WTC11 (cell line): ENCODE measurements around the gene OR2F2. TPM values are rescaled to one million over a fixed set of nuclear protein-coding genes. Genes with fewer than 3 reads are reported as not detected.

Experiments
- ATAC-seq: fragments of 200-7000 bp; cut with Tn5 transposase; 2 replicates; pipeline ENCODE4 v1.10.0; 2021; ENCODE audit warnings: mild to moderate bottlenecking, moderate library complexity
- CTCF ChIA-PET: fragments of 300-600 bp; sonication (Branson Sonifier 250); formaldehyde crosslinking; loops from one replicate; lab custom pipeline; 2021; ENCODE audit warnings: antibody characterized with exemption; lab: Charles Lee
- POLR2A ChIA-PET: fragments of 350-600 bp; sonication (Branson Sonifier 250); formaldehyde crosslinking; loops from one replicate; lab custom pipeline; 2021; ENCODE audit warnings: antibody characterized with exemption; lab: Charles Lee
- DNase-seq: peaks from one replicate; pipeline ENCODE4 v3.0.0; 2021; ENCODE audit warnings: low spot score
- H3K27ac Mint-ChIP-seq: 2 replicates; pipeline ENCODE4 v1.8.0; 2021; ENCODE audit warnings: mixed read lengths
- H3K27me3 Mint-ChIP-seq: 2 replicates; pipeline ENCODE4 v1.8.0; 2021; ENCODE audit warnings: low read depth, mild to moderate bottlenecking, moderate library complexity, mixed read lengths
- H3K36me3 Mint-ChIP-seq: 2 replicates; pipeline ENCODE4 v1.8.0; 2021; ENCODE audit warnings: mixed read lengths
- H3K4me1 Mint-ChIP-seq: 2 replicates; pipeline ENCODE4 v1.8.0; 2022; ENCODE audit warnings: mixed read lengths
- H3K4me3 Mint-ChIP-seq: 2 replicates; pipeline ENCODE4 v1.8.0; 2021; ENCODE audit warnings: mild to moderate bottlenecking, moderate library complexity, mixed read lengths
- H3K9me3 Mint-ChIP-seq: 2 replicates; pipeline ENCODE4 v1.8.0; 2021; ENCODE audit warnings: mixed read lengths
- ELF4 ChIP-seq: sonication (generic); formaldehyde crosslinking; IDR thresholded peaks from 2 replicates; pipeline ENCODE4 v1.8.1; 2022; ENCODE audit warnings: low read depth, mild to moderate bottlenecking, moderate library complexity, missing genetic modification reagents
- GRHL2 ChIP-seq: fragments of 250-450 bp; sonication (Bioruptor Pico); IDR thresholded peaks from 2 replicates; pipeline ENCODE4 v1.8.0; 2022; ENCODE audit warnings: mild to moderate bottlenecking, moderate library complexity; ENCODE audit not compliant: insufficient replicate concordance, severe bottlenecking
- HMGA2 ChIP-seq: fragments of 250-450 bp; sonication (Bioruptor Pico); IDR thresholded peaks from 2 replicates; pipeline ENCODE4 v1.4.0; 2021; ENCODE audit warnings: mild to moderate bottlenecking, moderate library complexity
- KAT7 ChIP-seq: sonication (generic); formaldehyde crosslinking; IDR thresholded peaks from 2 replicates; pipeline ENCODE4 v1.8.1; 2023; ENCODE audit warnings: missing genetic modification reagents, mild to moderate bottlenecking, borderline replicate concordance
- NFE2L1 ChIP-seq: sonication (generic); formaldehyde crosslinking; IDR thresholded peaks from 2 replicates; pipeline ENCODE4 v1.8.1; 2023; ENCODE audit warnings: missing genetic modification reagents
- PRRX2 ChIP-seq: fragments of 250-450 bp; sonication (Bioruptor Pico); IDR thresholded peaks from 2 replicates; pipeline ENCODE4 v1.8.0; 2021; ENCODE audit warnings: mild to moderate bottlenecking
- ZNF425 ChIP-seq: fragments of 250-450 bp; sonication (Bioruptor Pico); conservative IDR thresholded peaks from 2 replicates; pipeline ENCODE4 v1.9.0; 2021; ENCODE audit warnings: mild to moderate bottlenecking
- total RNA-seq: library from RNA; stranded (reverse); gene quantifications from 3 replicates; pipeline ENCODE4 v1.2.3, GENCODE V29; 2021
- TF ChIP-seq, protein P1 (sequence below): sonication (generic); formaldehyde crosslinking; IDR thresholded peaks from 2 replicates; pipeline ENCODE4 v1.8.0; 2022; ENCODE audit warnings: missing genetic modification reagents

Gene OR2F2
- total RNA-seq, 1 experiment from 2014 or later: not detected

DNA sequence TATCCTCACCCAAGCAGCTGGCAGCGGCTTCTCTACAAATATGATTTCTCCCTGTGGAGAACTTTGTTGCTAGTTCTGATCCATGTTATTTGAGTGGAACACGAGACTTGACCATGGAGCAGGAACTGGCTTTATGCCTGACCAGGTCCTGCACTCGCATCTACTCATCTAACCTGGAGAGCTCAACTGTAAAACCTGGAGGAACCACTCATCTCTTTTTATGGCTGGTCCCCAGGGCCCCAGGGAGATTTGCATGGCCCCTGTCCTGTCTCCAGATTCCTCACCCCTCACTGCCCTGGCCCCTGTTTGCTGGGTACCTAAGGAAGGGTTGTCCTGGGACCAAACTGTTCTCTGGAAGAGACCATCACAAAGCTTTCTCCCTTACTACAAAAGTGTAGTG, 49.1 kb upstream of the OR2F2 start:
- POLR2A ChIA-PET: interaction anchor here (4.8 kb wide), 1 partner anchor 15 kb away, joined by 46 read pairs; the partner anchor contains the start of gene TCAF1
- CTCF ChIA-PET: interaction anchor here (1.2 kb wide), 1 partner anchor 242 kb away, joined by 4 read pairs; no protein-coding TSS in a partner anchor

GRCh38 chr7:143886826-143887477, 48.1 kb upstream of the OR2F2 start:
- TF ChIP-seq ZNF425 (CRISPR knock-in tag) (no peak), GRHL2 (no peak), NFE2L1 (no peak), ELF4 (CRISPR knock-in tag) (no peak), HMGA2 (no peak), PRRX2 (CRISPR knock-in tag) (no peak)
- TF ChIP-seq, protein P1, sequence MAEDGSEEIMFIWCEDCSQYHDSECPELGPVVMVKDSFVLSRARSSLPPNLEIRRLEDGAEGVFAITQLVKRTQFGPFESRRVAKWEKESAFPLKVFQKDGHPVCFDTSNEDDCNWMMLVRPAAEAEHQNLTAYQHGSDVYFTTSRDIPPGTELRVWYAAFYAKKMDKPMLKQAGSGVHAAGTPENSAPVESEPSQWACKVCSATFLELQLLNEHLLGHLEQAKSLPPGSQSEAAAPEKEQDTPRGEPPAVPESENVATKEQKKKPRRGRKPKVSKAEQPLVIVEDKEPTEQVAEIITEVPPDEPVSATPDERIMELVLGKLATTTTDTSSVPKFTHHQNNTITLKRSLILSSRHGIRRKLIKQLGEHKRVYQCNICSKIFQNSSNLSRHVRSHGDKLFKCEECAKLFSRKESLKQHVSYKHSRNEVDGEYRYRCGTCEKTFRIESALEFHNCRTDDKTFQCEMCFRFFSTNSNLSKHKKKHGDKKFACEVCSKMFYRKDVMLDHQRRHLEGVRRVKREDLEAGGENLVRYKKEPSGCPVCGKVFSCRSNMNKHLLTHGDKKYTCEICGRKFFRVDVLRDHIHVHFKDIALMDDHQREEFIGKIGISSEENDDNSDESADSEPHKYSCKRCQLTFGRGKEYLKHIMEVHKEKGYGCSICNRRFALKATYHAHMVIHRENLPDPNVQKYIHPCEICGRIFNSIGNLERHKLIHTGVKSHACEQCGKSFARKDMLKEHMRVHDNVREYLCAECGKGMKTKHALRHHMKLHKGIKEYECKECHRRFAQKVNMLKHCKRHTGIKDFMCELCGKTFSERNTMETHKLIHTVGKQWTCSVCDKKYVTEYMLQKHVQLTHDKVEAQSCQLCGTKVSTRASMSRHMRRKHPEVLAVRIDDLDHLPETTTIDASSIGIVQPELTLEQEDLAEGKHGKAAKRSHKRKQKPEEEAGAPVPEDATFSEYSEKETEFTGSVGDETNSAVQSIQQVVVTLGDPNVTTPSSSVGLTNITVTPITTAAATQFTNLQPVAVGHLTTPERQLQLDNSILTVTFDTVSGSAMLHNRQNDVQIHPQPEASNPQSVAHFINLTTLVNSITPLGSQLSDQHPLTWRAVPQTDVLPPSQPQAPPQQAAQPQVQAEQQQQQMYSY (CRISPR knock-in tag): no peak
- ATAC-seq (no peak), DNase-seq (no peak)
- peaks cover 13% of the 10 kb centered on the region for H3K27me3 Mint-ChIP-seq
- POLR2A ChIA-PET: interaction anchor here (4.8 kb wide), 1 partner anchor 14 kb away, joined by 46 read pairs; the partner anchor contains the start of gene TCAF1
- H3K9me3 Mint-ChIP-seq: peaks cover 14% of the 10 kb centered on the region
- CTCF ChIA-PET: interaction anchor here (0.7 to 1.3 kb wide), 3 partner anchors 9 to 241 kb away, joined by 4 to 11 read pairs (median 5); partner anchors contain the start of gene TCAF1
- no peak overlapping the region for H3K4me3 Mint-ChIP-seq
- H3K4me1 Mint-ChIP-seq: peaks cover 28% of the 10 kb centered on the region
- H3K36me3 Mint-ChIP-seq: peaks cover 14% of the 10 kb centered on the region
- H3K27ac Mint-ChIP-seq: peak overlapping the region; percentile 9; the same call in 1 of the 2 replicates

More for the DNA sequence above, 49.1 kb upstream of the OR2F2 start:
- DNase-seq: no peak
- Mint-ChIP-seq H3K27ac (peak overlapping the region; percentile 82; the same call in 1 of the 2 replicates), H3K27me3 (peaks cover 20% of the 10 kb centered on the region), H3K4me1 (peaks cover 33% of the 10 kb centered on the region), H3K36me3 (peaks cover 14% of the 10 kb centered on the region), H3K9me3 (peaks cover 14% of the 10 kb centered on the region), H3K4me3 (peak overlapping the region; percentile 55)
- no peak for ATAC-seq
- TF ChIP-seq, protein P1 (CRISPR knock-in tag): no peak
- TF ChIP-seq, all 79 proteins: peak for 0

- no peak for TF ChIP-seq KAT7 (CRISPR knock-in tag)
- Mint-ChIP-seq H3K36me3 (peaks cover 14% of the 10 kb centered on the region), H3K9me3 (peaks cover 14% of the 10 kb centered on the region), H3K4me3 (no peak overlapping the region), H3K4me1 (peaks cover 17% of the 10 kb centered on the region), H3K27me3 (peaks cover 3% of the 10 kb centered on the region), H3K27ac (no peak overlapping the region)
- ATAC-seq (no peak), DNase-seq (no peak)
- CTCF ChIA-PET: no interaction called here
- POLR2A ChIA-PET: no interaction called here
Measured at GRCh38 chr7:143889068-143889467, 46.0 kb upstream of the OR2F2 start.
